Astrocyte (in vitro differentiated cells and primary cell): ENCODE measurements around the gene CLDN6.
A peak's percentile ranks its signal among the peaks of the same experiment; 100 is the strongest.

Experiments
- CTCF ChIP-seq: IDR thresholded peaks from 2 replicates; pipeline ENCODE4 v1.5.1; 2011; ENCODE audit warnings: low read depth, mild to moderate bottlenecking, inconsistent platforms, low read length, moderate library complexity; ENCODE audit not compliant: insufficient read depth
- EZH2 ChIP-seq: IDR thresholded peaks from 2 replicates; pipeline ENCODE4 v1.6.1; 2012; ENCODE audit warnings: mild to moderate bottlenecking, low read length, inconsistent platforms; ENCODE audit not compliant: insufficient read depth

- TF ChIP-seq EZH2: peak; percentile 97
- no peak for TF ChIP-seq CTCF
Measured at GRCh38 chr16:2966808-2967191, 51.2 kb downstream of the CLDN6 start.
